HG02571 (cell line): ENCODE results near the gene AHCY.

Experiments
- ATAC-seq: cut with Tn5 transposase; IDR thresholded peaks from one replicate; pipeline ENCODE4 v1.9.1; 2021; ENCODE audit warnings: mild to moderate bottlenecking, moderate library complexity; ENCODE audit not compliant: unreplicated experiment

Gene AHCY

GRCh38 chr20:34324541-34324940, 21.4 kb upstream of the AHCY start:
- no peak for ATAC-seq

- no peak for ATAC-seq
Measured at GRCh38 chr20:34322267-34323105, 19.3 kb upstream of the AHCY start.

GRCh38 chr20:34320861-34321260, 17.7 kb upstream of the AHCY start:
- no peak for ATAC-seq

GRCh38 chr20:34318609-34319443, 15.7 kb upstream of the AHCY start:
- no peak for ATAC-seq

- no peak for ATAC-seq
Measured at GRCh38 chr20:34316196-34316814, 13.2 kb upstream of the AHCY start.

- ATAC-seq, result no peak
Measured at GRCh38 chr20:34315236-34315635, 12.1 kb upstream of the AHCY start.

GRCh38 chr20:34312544-34313217, 9.5 kb upstream of the AHCY start:
- peak; percentile 72 for ATAC-seq

GRCh38 chr20:34312024-34312460, 8.9 kb upstream of the AHCY start:
- ATAC-seq, result no peak

- no peak for ATAC-seq
Measured at GRCh38 chr20:34311118-34312023, 8.2 kb upstream of the AHCY start.

- no peak for ATAC-seq
Measured at GRCh38 chr20:34310481-34311117, 7.4 kb upstream of the AHCY start.

GRCh38 chr20:34309691-34310090, 6.5 kb upstream of the AHCY start:
- no peak for ATAC-seq

GRCh38 chr20:34305333-34306230, 2.4 kb upstream of the AHCY start:
- no peak for ATAC-seq

- ATAC-seq, result no peak
Measured at GRCh38 chr20:34302312-34302722, 838 bp downstream of the AHCY start.

- ATAC-seq, result no peak
Measured at GRCh38 chr20:34301587-34302311, 1.4 kb downstream of the AHCY start.

GRCh38 chr20:34300809-34301586, 2.2 kb downstream of the AHCY start:
- ATAC-seq, result no peak

GRCh38 chr20:34300256-34300806, 2.8 kb downstream of the AHCY start:
- no peak for ATAC-seq
